ENCODE results near the gene THSD4. TPM values are rescaled to one million over a fixed set of nuclear protein-coding genes. Genes with fewer than 3 reads are reported as not detected.

Gene THSD4
- total RNA-seq, 1 donor = 15.6 TPM

DNA sequence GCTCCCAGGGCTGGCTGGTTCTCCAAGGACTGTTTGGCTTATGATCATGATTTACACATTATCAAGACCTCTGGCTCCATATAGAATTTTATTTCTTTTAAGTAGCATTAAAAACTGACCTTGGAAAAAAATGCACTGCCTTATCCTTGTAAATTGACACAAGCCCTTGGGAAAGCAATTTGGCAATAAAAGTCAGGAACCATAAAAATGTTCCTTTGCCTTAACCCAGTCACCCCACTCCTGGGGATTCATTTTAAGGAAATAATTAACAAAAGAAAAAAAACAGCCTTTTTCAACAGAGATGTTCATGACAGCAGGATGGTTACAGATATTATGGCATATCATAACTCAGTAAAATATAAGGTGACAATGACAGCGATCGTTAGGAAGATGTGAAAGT, 643.4 kb downstream of the THSD4 start:
- TF ChIP-seq, protein P1, sequence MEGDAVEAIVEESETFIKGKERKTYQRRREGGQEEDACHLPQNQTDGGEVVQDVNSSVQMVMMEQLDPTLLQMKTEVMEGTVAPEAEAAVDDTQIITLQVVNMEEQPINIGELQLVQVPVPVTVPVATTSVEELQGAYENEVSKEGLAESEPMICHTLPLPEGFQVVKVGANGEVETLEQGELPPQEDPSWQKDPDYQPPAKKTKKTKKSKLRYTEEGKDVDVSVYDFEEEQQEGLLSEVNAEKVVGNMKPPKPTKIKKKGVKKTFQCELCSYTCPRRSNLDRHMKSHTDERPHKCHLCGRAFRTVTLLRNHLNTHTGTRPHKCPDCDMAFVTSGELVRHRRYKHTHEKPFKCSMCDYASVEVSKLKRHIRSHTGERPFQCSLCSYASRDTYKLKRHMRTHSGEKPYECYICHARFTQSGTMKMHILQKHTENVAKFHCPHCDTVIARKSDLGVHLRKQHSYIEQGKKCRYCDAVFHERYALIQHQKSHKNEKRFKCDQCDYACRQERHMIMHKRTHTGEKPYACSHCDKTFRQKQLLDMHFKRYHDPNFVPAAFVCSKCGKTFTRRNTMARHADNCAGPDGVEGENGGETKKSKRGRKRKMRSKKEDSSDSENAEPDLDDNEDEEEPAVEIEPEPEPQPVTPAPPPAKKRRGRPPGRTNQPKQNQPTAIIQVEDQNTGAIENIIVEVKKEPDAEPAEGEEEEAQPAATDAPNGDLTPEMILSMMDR (IDR thresholded peaks at IDR 0.05; ENCODE audit: extremely low read depth, low read depth, low read length) = no peak
- Histone ChIP-seq H3K27me3 (ENCODE audit: insufficient read depth, low read length) (no peaks in the 10 kb centered on the region), H3K4me1 (ENCODE audit: insufficient read depth, low read length) (peaks cover 12% of the 10 kb centered on the region), H3K4me3 (ENCODE audit: insufficient read depth, low read length) (no peak overlapping the region), H3K27ac (ENCODE audit: low read depth, low read length) (no peak overlapping the region), H3K9me3 (ENCODE audit: low read depth, low read length) (no peaks in the 10 kb centered on the region), H3K36me3 (ENCODE audit: insufficient read depth, low read length) (peaks cover 3% of the 10 kb centered on the region), H3K4me2 (ENCODE audit: insufficient read depth, low read length) (no peak overlapping the region), H3K79me2 (ENCODE audit: insufficient read depth, low read length) (no peaks in the 10 kb centered on the region), H4K20me1 (ENCODE audit: insufficient read depth, low read length) (no peaks in the 10 kb centered on the region), H2AFZ (ENCODE audit: low read length) (no peak overlapping the region)
- no peak for DNase-seq (ENCODE audit: insufficient read length, low spot score, missing footprints)

DNA sequence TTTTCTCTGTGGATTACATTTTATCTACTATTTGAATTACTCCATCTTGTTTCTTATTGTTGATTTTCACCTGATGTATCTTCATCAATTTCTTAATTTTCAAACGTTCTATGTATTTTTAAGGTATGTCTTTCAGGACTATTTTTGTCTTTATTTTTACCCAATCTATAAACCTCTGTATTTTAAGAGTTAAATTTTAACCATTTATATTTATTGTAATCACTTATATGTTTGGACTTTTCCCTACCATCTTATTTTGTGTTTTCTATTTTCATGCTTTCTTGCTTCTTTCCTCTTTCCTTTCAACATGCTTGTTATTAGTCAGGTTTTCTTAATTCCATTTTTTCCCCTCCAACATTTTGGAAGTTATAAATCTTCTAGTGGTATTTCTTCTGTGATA, 645.6 kb downstream of the THSD4 start:
- no peak overlapping the region for H2AFZ ChIP-seq (ENCODE audit: low read length)
- H3K27me3 ChIP-seq (ENCODE audit: insufficient read depth, low read length) = no peaks in the 10 kb centered on the region
- H3K4me1 ChIP-seq (ENCODE audit: insufficient read depth, low read length) = peaks cover 11% of the 10 kb centered on the region
- no peak for DNase-seq (ENCODE audit: insufficient read length, low spot score, missing footprints)
- no peaks in the 10 kb centered on the region for H3K9me3 ChIP-seq (ENCODE audit: low read depth, low read length)
- no peak overlapping the region for H3K27ac ChIP-seq (ENCODE audit: low read depth, low read length)
- no peak overlapping the region for H3K4me3 ChIP-seq (ENCODE audit: insufficient read depth, low read length)
- no peak overlapping the region for H3K4me2 ChIP-seq (ENCODE audit: insufficient read depth, low read length)
- no peaks in the 10 kb centered on the region for H4K20me1 ChIP-seq (ENCODE audit: insufficient read depth, low read length)
- TF ChIP-seq, protein P1 (IDR thresholded peaks at IDR 0.05; ENCODE audit: extremely low read depth, low read depth, low read length) = no peak
- H3K36me3 ChIP-seq (ENCODE audit: insufficient read depth, low read length) = peaks cover 3% of the 10 kb centered on the region
- no peaks in the 10 kb centered on the region for H3K79me2 ChIP-seq (ENCODE audit: insufficient read depth, low read length)

DNA sequence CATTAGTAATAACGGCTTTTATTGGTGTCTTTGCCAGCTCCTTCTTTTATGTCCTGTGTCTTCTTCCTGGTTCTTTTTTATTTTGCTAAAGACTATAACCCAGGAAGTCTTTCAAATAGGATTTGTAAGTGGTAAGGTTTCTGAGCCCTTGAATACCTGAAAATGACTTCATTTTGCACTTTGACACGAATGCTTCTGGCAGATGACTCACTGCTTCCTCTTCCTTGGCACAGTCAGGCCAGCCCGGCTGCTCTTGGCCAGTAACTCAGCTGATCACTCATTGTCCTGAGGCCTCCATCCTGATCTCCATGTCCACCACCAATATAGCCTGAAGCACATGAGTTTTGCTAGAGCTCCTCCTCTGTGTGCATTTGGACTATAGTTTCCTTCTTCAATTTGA, 646.4 kb downstream of the THSD4 start:
- Histone ChIP-seq H3K9me3 (ENCODE audit: low read depth, low read length) (no peaks in the 10 kb centered on the region), H3K27ac (ENCODE audit: low read depth, low read length) (peak overlapping the region; percentile 57), H3K4me1 (ENCODE audit: insufficient read depth, low read length) (peaks cover 11% of the 10 kb centered on the region), H3K27me3 (ENCODE audit: insufficient read depth, low read length) (no peaks in the 10 kb centered on the region), H3K36me3 (ENCODE audit: insufficient read depth, low read length) (peaks cover 3% of the 10 kb centered on the region), H4K20me1 (ENCODE audit: insufficient read depth, low read length) (no peaks in the 10 kb centered on the region), H3K4me2 (ENCODE audit: insufficient read depth, low read length) (peak overlapping the region; percentile 46), H2AFZ (ENCODE audit: low read length) (peak overlapping the region; percentile 59), H3K4me3 (ENCODE audit: insufficient read depth, low read length) (no peak overlapping the region), H3K79me2 (ENCODE audit: insufficient read depth, low read length) (no peaks in the 10 kb centered on the region)
- DNase-seq (ENCODE audit: insufficient read length, low spot score, missing footprints) = peak; percentile 95
- TF ChIP-seq, protein P1 (IDR thresholded peaks at IDR 0.05; ENCODE audit: extremely low read depth, low read depth, low read length) = no peak

DNA sequence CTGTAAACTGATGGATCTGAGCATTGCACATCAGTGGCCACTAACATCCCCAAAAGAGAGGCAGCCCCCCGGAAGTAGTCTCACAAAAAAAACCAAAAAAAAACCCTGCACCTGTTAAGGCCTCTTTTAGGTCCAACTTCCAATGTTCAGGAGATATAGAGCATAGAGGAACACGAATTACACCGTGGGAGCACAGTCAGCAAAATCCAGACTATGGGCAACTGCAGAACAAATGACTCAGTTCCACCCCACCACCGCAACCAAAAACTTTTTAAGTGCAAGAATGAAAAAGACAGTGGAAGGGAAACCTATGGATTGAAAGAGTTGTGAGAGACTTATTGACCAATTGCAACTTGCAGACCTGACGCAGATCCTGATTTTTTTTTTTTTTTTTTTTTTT, 652.9 kb downstream of the THSD4 start:
- no peaks in the 10 kb centered on the region for H3K4me1 ChIP-seq (ENCODE audit: insufficient read depth, low read length)
- no peaks in the 10 kb centered on the region for H4K20me1 ChIP-seq (ENCODE audit: insufficient read depth, low read length)
- no peaks in the 10 kb centered on the region for H3K36me3 ChIP-seq (ENCODE audit: insufficient read depth, low read length)
- H3K79me2 ChIP-seq (ENCODE audit: insufficient read depth, low read length) = no peaks in the 10 kb centered on the region
- no peak overlapping the region for H2AFZ ChIP-seq (ENCODE audit: low read length)
- no peak overlapping the region for H3K4me2 ChIP-seq (ENCODE audit: insufficient read depth, low read length)
- no peaks in the 10 kb centered on the region for H3K9me3 ChIP-seq (ENCODE audit: low read depth, low read length)
- no peak for DNase-seq (ENCODE audit: insufficient read length, low spot score, missing footprints)
- H3K27me3 ChIP-seq (ENCODE audit: insufficient read depth, low read length) = no peaks in the 10 kb centered on the region
- H3K4me3 ChIP-seq (ENCODE audit: insufficient read depth, low read length) = no peak overlapping the region
- TF ChIP-seq, protein P1 (IDR thresholded peaks at IDR 0.05; ENCODE audit: extremely low read depth, low read depth, low read length) = no peak
- no peak overlapping the region for H3K27ac ChIP-seq (ENCODE audit: low read depth, low read length)
